HepG2 (cell line): ENCODE data around the gene TMEM41A. TPM values are rescaled to one million over a fixed set of nuclear protein-coding genes. Genes with fewer than 3 reads are reported as not detected.

Experiments used
- ATAC-seq: fragments of 200-7000 bp; cut with Tn5 transposase; 3 replicates; pipeline ENCODE4 v1.9.1; 2020; ENCODE audit warnings: mild to moderate bottlenecking, moderate library complexity
- BruUV-seq: library from RNA; stranded (reverse); fragments of 400-500 nt; replicated peaks from 2 replicates; lab custom pipeline; 2021; lab: Mats Ljungman, UMichigan
- CTCF ChIA-PET: fragments of 300-600 bp; formaldehyde crosslinking; extraction: SDS; loops from one replicate; lab custom pipeline; 2021; ENCODE audit warnings: low total read pairs, inconsistent platforms, low intra/inter-chr PET ratio; lab: Yijun Ruan, JAX
- POLR2A ChIA-PET: fragments of 350-600 bp; sonication (Branson Sonifier 250); formaldehyde crosslinking; loops from one replicate; lab custom pipeline; 2020; ENCODE audit warnings: antibody characterized with exemption, inconsistent platforms; lab: Yijun Ruan, JAX
- DNase-seq: peaks from one replicate; pipeline ENCODE4 v3.0.0-alpha.2; 2015; ENCODE audit warnings: low spot score
- FAIRE-seq: peaks from 3 replicates; lab custom pipeline; 2011; peaks lifted over from hg19 to GRCh38; lab: Jason Lieb, UNC
- H2AFZ ChIP-seq: one replicate; pipeline ENCODE4 v1.6.1; 2011; ENCODE audit warnings: low read length, inconsistent platforms
- H3K27ac ChIP-seq: fragments of 300-600 bp; 3 replicates; pipeline ENCODE4 v1.8.0; 2011; ENCODE audit warnings: mixed run types, mild to moderate bottlenecking, mixed read lengths, low read length, inconsistent platforms; ENCODE audit not compliant: insufficient read depth; ENCODE audit errors: extremely low read length
- H3K27me3 ChIP-seq, 2 experiments: fragments of 200-600 bp in 1 of 2; 2 replicates in 1 of 2; 3 replicates in 1 of 2; pipeline versions ENCODE4 v1.6.0 to v1.8.0; 2011; ENCODE audit warnings: low read length in 2 of 2, mild to moderate bottlenecking in 2 of 2, moderate library complexity in 2 of 2, inconsistent platforms in 1 of 2; ENCODE audit not compliant: insufficient read depth in 2 of 2, control insufficient read depth in 1 of 2
- H3K36me3 ChIP-seq, 2 experiments: fragments of 200-600 bp in 1 of 2; replicated peaks in 1 of 2; 2 replicates in 1 of 2; 3 replicates in 1 of 2; pipeline versions ENCODE4 v1.5.1 to v1.8.0; 2011; ENCODE audit warnings: low read length in 2 of 2, inconsistent platforms in 1 of 2; ENCODE audit not compliant: insufficient read depth in 2 of 2, control insufficient read depth in 1 of 2
- H3K4me1 ChIP-seq: 2 replicates; pipeline ENCODE4 v1.5.1; 2012; ENCODE audit warnings: low read length, inconsistent platforms; ENCODE audit not compliant: insufficient read depth
- H3K4me2 ChIP-seq: 2 replicates; pipeline ENCODE4 v1.6.0; 2011; ENCODE audit warnings: low read depth, low read length, inconsistent platforms
- H3K4me3 ChIP-seq, 3 experiments: fragments of 200-600 bp in 1 of 3; sonication (generic), shearing (Covaris generic) in 1 of 3; replicated peaks in 1 of 3; 2 replicates each; pipeline ENCODE4 v1.5.1; 2011 to 2016; ENCODE audit warnings: low read length in 3 of 3, inconsistent platforms in 2 of 3, low read depth in 2 of 3, mild to moderate bottlenecking in 2 of 3, control low read depth in 1 of 3, mixed read lengths in 1 of 3; ENCODE audit not compliant: insufficient read depth in 1 of 3
- H3K79me2 ChIP-seq: one replicate; pipeline ENCODE4 v1.6.1; 2011; ENCODE audit warnings: low read length, inconsistent platforms; ENCODE audit not compliant: insufficient read depth
- H3K9ac ChIP-seq: 2 replicates; pipeline ENCODE4 v1.6.0; 2011; ENCODE audit warnings: mild to moderate bottlenecking, low read depth, low read length, inconsistent platforms; ENCODE audit not compliant: insufficient read depth
- H3K9me3 ChIP-seq: 2 replicates; pipeline ENCODE4 v1.5.1; 2012; ENCODE audit warnings: mild to moderate bottlenecking, low read length
- H4K20me1 ChIP-seq: 2 replicates; pipeline ENCODE4 v1.6.0; 2011; ENCODE audit warnings: inconsistent platforms, mild to moderate bottlenecking, low read length, moderate library complexity; ENCODE audit not compliant: insufficient read depth
- ATAD3A ChIP-seq: sonication (generic); formaldehyde crosslinking; IDR thresholded peaks from 2 replicates; pipeline ENCODE4 v1.4.0; 2020; ENCODE audit warnings: missing genetic modification reagents
- GMEB2 ChIP-seq: IDR thresholded peaks from 2 replicates; pipeline ENCODE4 v1.6.1; 2016; ENCODE audit warnings: missing biosample characterization, missing genetic modification reagents, low read depth
- HDAC6 ChIP-seq: fragments of 200-600 bp; sonication (generic); IDR thresholded peaks from 2 replicates; pipeline ENCODE4 v1.7.0; 2017; ENCODE audit warnings: mild to moderate bottlenecking, antibody characterized with exemption, low read length, low read depth
- MIER3 ChIP-seq: IDR thresholded peaks from 2 replicates; pipeline ENCODE4 v1.6.1; 2016; ENCODE audit warnings: missing compliant biosample characterization, borderline replicate concordance
- PAWR ChIP-seq: sonication (generic); formaldehyde crosslinking; IDR thresholded peaks from 2 replicates; pipeline ENCODE4 v1.4.0; 2020; ENCODE audit warnings: missing genetic modification reagents, mild to moderate bottlenecking, borderline replicate concordance
- RXRA ChIP-seq: sonication (generic); formaldehyde crosslinking; IDR thresholded peaks from 2 replicates; pipeline ENCODE4 v1.5.1; 2020; ENCODE audit warnings: missing genetic modification reagents
- SOX13 ChIP-seq, 3 experiments: fragments of 450-650 bp in 1 of 3; sonication (generic) in 1 of 3; formaldehyde crosslinking in 1 of 3; IDR thresholded peaks in 2 of 3; conservative IDR thresholded peaks in 1 of 3; 2 replicates each; pipeline versions ENCODE4 v1.5.0 to v1.6.1; 2016 to 2020; ENCODE audit warnings: antibody characterized with exemption in 1 of 3, mild to moderate bottlenecking in 1 of 3, missing compliant biosample characterization in 1 of 3, missing genetic modification reagents in 1 of 3, moderate library complexity in 1 of 3
- SP1 ChIP-seq, 2 experiments: fragments of 450-650 bp in 1 of 2; sonication (generic) in 1 of 2; formaldehyde crosslinking in 1 of 2; IDR thresholded peaks; 2 replicates each; pipeline versions ENCODE4 v1.4.0 to v1.6.1; 2016 to 2020; ENCODE audit warnings: missing genetic modification reagents in 1 of 2
- ZNF33B ChIP-seq: sonication (generic); formaldehyde crosslinking; IDR thresholded peaks from 2 replicates; pipeline ENCODE4 v1.5.1; 2020; ENCODE audit warnings: mild to moderate bottlenecking, missing genetic modification reagents
- ZNF7 ChIP-seq: IDR thresholded peaks from 2 replicates; pipeline ENCODE4 v1.6.1; 2016; ENCODE audit warnings: missing biosample characterization, missing genetic modification reagents
- ZNF784 ChIP-seq: sonication (generic); formaldehyde crosslinking; IDR thresholded peaks from 2 replicates; pipeline ENCODE4 v1.5.1; 2020; ENCODE audit warnings: missing genetic modification reagents, mild to moderate bottlenecking, borderline replicate concordance
- WGBS: methylation state at CpG from one replicate; pipeline ENCODE4 v1.1.6; 2017; ENCODE audit warnings: low lambda C conversion rate; 5-methylcytosine and 5-hydroxymethylcytosine counted together
- in situ Hi-C: cut with HindIII; loops from 2 replicates; pipeline ENCODE4 v1.10.0; 2017; ENCODE audit warnings: low pct_unique_long_range_greater_than_20kb; ENCODE audit not compliant: extremely low pct_ligation_motif_present
- intact Hi-C: fragments of 100-400 bp; cut with micrococcal nuclease; formaldehyde crosslinking; loops from one replicate; pipeline ENCODE4 v1.10.0; 2022; ENCODE audit not compliant: unreplicated experiment
- polyA plus RNA-seq, 8 experiments: library from polyadenylated mRNA; depleted of rRNA in 3 of 8; stranded (reverse) in 7 of 8; unstranded in 1 of 8; fragments of >200 nt; fragmentation: Illumina TruSeq in 4 of 8; extraction: Trizol in 4 of 8; gene quantifications; 2 replicates each; pipeline versions ENCODE4 v1.2.1 to v1.2.3, GENCODE V29; 2011 to 2016; ENCODE audit warnings: low read depth in 4 of 8, missing spikeins in 1 of 8, mixed read lengths in 1 of 8; ENCODE audit not compliant: insufficient read depth in 1 of 8
- total RNA-seq, 5 experiments: library from RNA; depleted of rRNA; stranded (reverse); fragments of >200 nt; fragmentation: Illumina TruSeq; extraction: Trizol; gene quantifications; 2 replicates each; pipeline ENCODE4 v1.2.3, GENCODE V29; 2016; ENCODE audit warnings: low read depth in 1 of 5
- TF ChIP-seq, protein P1 (sequence below): sonication (generic); formaldehyde crosslinking; IDR thresholded peaks from 2 replicates; pipeline ENCODE4 v1.4.0; 2020; ENCODE audit warnings: missing genetic modification reagents
- TF ChIP-seq, protein P2 (sequence below), 2 experiments: sonication (generic) in 1 of 2; formaldehyde crosslinking in 1 of 2; IDR thresholded peaks; 2 replicates each; pipeline versions ENCODE4 v1.4.0 to v1.6.1; 2016 to 2020; ENCODE audit warnings: borderline replicate concordance in 1 of 2, low read depth in 1 of 2, mild to moderate bottlenecking in 1 of 2, missing genetic modification reagents in 1 of 2
- TF ChIP-seq, protein P3 (sequence below): IDR thresholded peaks from 2 replicates; pipeline ENCODE4 v1.6.1; 2016; ENCODE audit warnings: low read depth, borderline replicate concordance
- TF ChIP-seq, protein P4 (sequence below): sonication (generic); formaldehyde crosslinking; IDR thresholded peaks from 2 replicates; pipeline ENCODE4 v1.4.0; 2020; ENCODE audit warnings: missing genetic modification reagents

TMEM41A gene
- total and polyA plus RNA-seq, 2 of the 13 experiments (the other 11 are each of a cell fraction or from before 2014, with no cell fraction given) = 30.0 to 40.0 TPM

- no peaks in the 10 kb centered on the region for H3K9me3 ChIP-seq
- no peak overlapping the region for H3K27ac ChIP-seq
- intact Hi-C loops = no loop called here
- no peak for ATAC-seq
- H3K79me2 ChIP-seq = no peaks in the 10 kb centered on the region
- WGBS = 70% methylated on average over 7 of the region's 7 CpGs
- no TSS peak for BruUV-seq
- in situ Hi-C loops = no loop called here
- no peak for DNase-seq
- ChIA-PET CTCF (interaction anchor here (1.1 kb wide), 1 partner anchor 17 kb away, joined by 3 read pairs; no protein-coding TSS in a partner anchor), POLR2A (no interaction called here)
- H3K4me3 ChIP-seq = no peak overlapping the region
- no peak for FAIRE-seq
- H3K4me2 ChIP-seq = no peak overlapping the region
- no peak overlapping the region for H3K9ac ChIP-seq
- H4K20me1 ChIP-seq = no peaks in the 10 kb centered on the region
- H3K4me1 ChIP-seq = peaks cover 25% of the 10 kb centered on the region
- H2AFZ ChIP-seq = no peak overlapping the region
- H3K27me3 ChIP-seq = no peaks in the 10 kb centered on the region
- H3K36me3 ChIP-seq = no peaks in the 10 kb centered on the region
- TF ChIP-seq, protein P1, sequence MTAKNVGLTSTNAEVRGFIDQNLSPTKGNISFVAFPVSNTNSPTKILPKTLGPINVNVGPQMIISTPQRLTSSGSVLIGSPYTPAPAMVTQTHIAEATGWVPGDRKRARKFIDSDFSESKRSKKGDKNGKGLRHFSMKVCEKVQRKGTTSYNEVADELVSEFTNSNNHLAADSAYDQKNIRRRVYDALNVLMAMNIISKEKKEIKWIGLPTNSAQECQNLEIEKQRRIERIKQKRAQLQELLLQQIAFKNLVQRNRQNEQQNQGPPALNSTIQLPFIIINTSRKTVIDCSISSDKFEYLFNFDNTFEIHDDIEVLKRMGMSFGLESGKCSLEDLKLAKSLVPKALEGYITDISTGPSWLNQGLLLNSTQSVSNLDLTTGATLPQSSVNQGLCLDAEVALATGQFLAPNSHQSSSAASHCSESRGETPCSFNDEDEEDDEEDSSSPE = no peak
- TF ChIP-seq ATAD3A (CRISPR knock-in tag) = no peak
- TF ChIP-seq, protein P2, sequence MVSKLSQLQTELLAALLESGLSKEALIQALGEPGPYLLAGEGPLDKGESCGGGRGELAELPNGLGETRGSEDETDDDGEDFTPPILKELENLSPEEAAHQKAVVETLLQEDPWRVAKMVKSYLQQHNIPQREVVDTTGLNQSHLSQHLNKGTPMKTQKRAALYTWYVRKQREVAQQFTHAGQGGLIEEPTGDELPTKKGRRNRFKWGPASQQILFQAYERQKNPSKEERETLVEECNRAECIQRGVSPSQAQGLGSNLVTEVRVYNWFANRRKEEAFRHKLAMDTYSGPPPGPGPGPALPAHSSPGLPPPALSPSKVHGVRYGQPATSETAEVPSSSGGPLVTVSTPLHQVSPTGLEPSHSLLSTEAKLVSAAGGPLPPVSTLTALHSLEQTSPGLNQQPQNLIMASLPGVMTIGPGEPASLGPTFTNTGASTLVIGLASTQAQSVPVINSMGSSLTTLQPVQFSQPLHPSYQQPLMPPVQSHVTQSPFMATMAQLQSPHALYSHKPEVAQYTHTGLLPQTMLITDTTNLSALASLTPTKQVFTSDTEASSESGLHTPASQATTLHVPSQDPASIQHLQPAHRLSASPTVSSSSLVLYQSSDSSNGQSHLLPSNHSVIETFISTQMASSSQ (IDR thresholded peaks at IDR 0.05; ENCODE audit: low read depth) = no peak
- TF ChIP-seq, protein P2 (CRISPR knock-in tag; IDR thresholded peaks at IDR 0.05; ENCODE audit: borderline replicate concordance) = no peak
- TF ChIP-seq ZNF7 (CRISPR knock-in tag) = no peak
- TF ChIP-seq, protein P3, sequence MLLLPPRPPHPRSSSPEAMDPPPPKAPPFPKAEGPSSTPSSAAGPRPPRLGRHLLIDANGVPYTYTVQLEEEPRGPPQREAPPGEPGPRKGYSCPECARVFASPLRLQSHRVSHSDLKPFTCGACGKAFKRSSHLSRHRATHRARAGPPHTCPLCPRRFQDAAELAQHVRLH (CRISPR knock-in tag) = no peak
- TF ChIP-seq, protein P4, sequence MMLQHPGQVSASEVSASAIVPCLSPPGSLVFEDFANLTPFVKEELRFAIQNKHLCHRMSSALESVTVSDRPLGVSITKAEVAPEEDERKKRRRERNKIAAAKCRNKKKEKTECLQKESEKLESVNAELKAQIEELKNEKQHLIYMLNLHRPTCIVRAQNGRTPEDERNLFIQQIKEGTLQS = no peak
- no peak for TF ChIP-seq RXRA
- TF ChIP-seq MIER3 (CRISPR knock-in tag) = no peak
- TF ChIP-seq SP1 (IDR thresholded peaks at IDR 0.05) = no peak
- TF ChIP-seq SP1 (CRISPR knock-in tag; IDR thresholded peaks at IDR 0.05) = no peak
- TF ChIP-seq ZNF784 (CRISPR knock-in tag) = no peak
- TF ChIP-seq SOX13 (IDR thresholded peaks at IDR 0.05) = no peak
- TF ChIP-seq SOX13 (CRISPR knock-in tag; conservative IDR thresholded peaks at IDR 0.05 in 1 of 2, IDR thresholded peaks at IDR 0.05 in 1 of 2) = no peak
- TF ChIP-seq GMEB2 (CRISPR knock-in tag) = no peak
- TF ChIP-seq PAWR (CRISPR knock-in tag) = no peak
- no peak for TF ChIP-seq HDAC6
- TF ChIP-seq ZNF33B (CRISPR knock-in tag) = no peak
Measured at GRCh38 chr3:185540695-185541094, 41.9 kb upstream of the TMEM41A start.
